GM23338 (cell line): ENCODE data around the gene PFKP. TPM values are rescaled to one million over a fixed set of nuclear protein-coding genes. Genes with fewer than 3 reads are reported as not detected.

Experiments
- ATAC-seq: fragments of 200-7000 bp; cut with Tn5 transposase; 3 replicates; pipeline ENCODE4 v1.9.1; 2020
- DNase-seq: peaks from one replicate; pipeline ENCODE4 v3.0.0-alpha.2; 2015; ENCODE audit warnings: low spot score
- H2AFZ ChIP-seq: fragments of 200-600 bp; sonication (generic); 2 replicates; pipeline ENCODE4 v1.8.0; 2016; ENCODE audit warnings: antibody characterized with exemption, mild to moderate bottlenecking, moderate library complexity
- H3F3A ChIP-seq: fragments of 200-600 bp; sonication (generic); replicated peaks from 2 replicates; pipeline ENCODE4 v1.8.0; 2017; ENCODE audit warnings: antibody characterized with exemption, mixed run types, low read depth
- H3K27ac ChIP-seq: fragments of 200-600 bp; sonication (generic); 2 replicates; pipeline ENCODE4 v1.6.1; 2016; ENCODE audit warnings: low read depth
- H3K27me3 ChIP-seq: fragments of 200-600 bp; sonication (generic); 2 replicates; pipeline ENCODE4 v1.8.0; 2016; ENCODE audit warnings: mild to moderate bottlenecking, mixed run types, moderate library complexity; ENCODE audit not compliant: insufficient read depth
- H3K36me3 ChIP-seq: fragments of 200-600 bp; sonication (generic); 2 replicates; pipeline ENCODE4 v1.8.0; 2016; ENCODE audit warnings: mild to moderate bottlenecking; ENCODE audit not compliant: insufficient read depth
- H3K4me1 ChIP-seq: fragments of 200-600 bp; sonication (generic); 2 replicates; pipeline ENCODE4 v1.8.0; 2016; ENCODE audit warnings: mild to moderate bottlenecking, moderate library complexity; ENCODE audit not compliant: insufficient read depth
- H3K4me2 ChIP-seq: fragments of 200-600 bp; sonication (generic); 2 replicates; pipeline ENCODE4 v1.7.1; 2017; ENCODE audit warnings: mixed run types
- H3K4me3 ChIP-seq: fragments of 200-600 bp; sonication (generic); 2 replicates; pipeline ENCODE4 v1.6.1; 2016; ENCODE audit warnings: mixed run types
- H3K79me2 ChIP-seq: fragments of 200-600 bp; sonication (generic); replicated peaks from 2 replicates; pipeline ENCODE4 v1.8.0; 2017; ENCODE audit warnings: mild to moderate bottlenecking; ENCODE audit not compliant: insufficient read depth
- H3K9me2 ChIP-seq: fragments of 200-600 bp; sonication (generic); 2 replicates; pipeline ENCODE4 v1.8.0; 2017; ENCODE audit not compliant: insufficient read depth
- H4K20me1 ChIP-seq: fragments of 200-600 bp; sonication (generic); replicated peaks from 2 replicates; pipeline ENCODE4 v1.8.0; 2017; ENCODE audit warnings: mild to moderate bottlenecking; ENCODE audit not compliant: insufficient read depth
- H3K27ac Mint-ChIP-seq: 2 replicates; pipeline ENCODE4 v1.8.0; 2020; ENCODE audit warnings: inconsistent platforms, mild to moderate bottlenecking, moderate library complexity, mixed read lengths
- H3K27me3 Mint-ChIP-seq: 3 replicates; pipeline ENCODE4 v1.8.0; 2022; ENCODE audit warnings: low read depth, mild to moderate bottlenecking, moderate library complexity, mixed read lengths, inconsistent platforms; ENCODE audit not compliant: insufficient read depth, poor library complexity
- H3K36me3 Mint-ChIP-seq: 3 replicates; pipeline ENCODE4 v1.8.0; 2021; ENCODE audit warnings: low read depth, mild to moderate bottlenecking, inconsistent platforms, moderate library complexity, mixed read lengths
- H3K4me1 Mint-ChIP-seq: 3 replicates; pipeline ENCODE4 v1.8.0; 2020; ENCODE audit warnings: mild to moderate bottlenecking, inconsistent platforms, mixed read lengths
- H3K4me3 Mint-ChIP-seq: 3 replicates; pipeline ENCODE4 v1.8.0; 2021; ENCODE audit warnings: moderate library complexity, mild to moderate bottlenecking, inconsistent platforms, mixed read lengths
- H3K9me3 Mint-ChIP-seq: 3 replicates; pipeline ENCODE4 v1.8.0; 2020; ENCODE audit warnings: moderate library complexity, mild to moderate bottlenecking, inconsistent platforms, mixed read lengths
- CTCF ChIP-seq, 2 experiments: fragments of 200-600 bp in 1 of 2; sonication (generic) in 1 of 2; conservative IDR thresholded peaks; 2 replicates each; pipeline versions ENCODE4 v1.5.1 to v1.6.1; 2016 to 2017; ENCODE audit warnings: antibody characterized with exemption in 2 of 2, low read depth in 2 of 2, mild to moderate bottlenecking in 2 of 2, moderate library complexity in 1 of 2
- JUNB ChIP-seq: IDR thresholded peaks from one replicate; pipeline ENCODE4 v1.6.1; 2016; ENCODE audit warnings: antibody characterized with exemption; ENCODE audit not compliant: unreplicated experiment
- STAT1 ChIP-seq: IDR thresholded peaks from one replicate; pipeline ENCODE4 v1.6.1; 2016; ENCODE audit warnings: antibody characterized with exemption; ENCODE audit not compliant: unreplicated experiment
- ZNF331 ChIP-seq: fragments of 250-450 bp; sonication (Bioruptor Pico); IDR thresholded peaks from 2 replicates; pipeline ENCODE4 v1.5.0; 2020; ENCODE audit warnings: low read depth, mild to moderate bottlenecking, moderate library complexity
- polyA plus RNA-seq: library from polyadenylated mRNA; unstranded; fragments of >200 nt; fragmentation: Nextera tagmentation; extraction: Ambion mirVana; gene quantifications from 2 replicates; pipeline ENCODE4 v1.2.1, GENCODE V29; 2016
- total RNA-seq: library from RNA; depleted of rRNA; stranded (reverse); fragments of >200 nt; shearing (Covaris generic); gene quantifications from 2 replicates; pipeline ENCODE4 v1.2.3, GENCODE V29; 2014

The PFKP gene
- total and polyA plus RNA-seq, 2 experiments from 2014 or later: 56.3 to 120 TPM

GRCh38 chr10:3068968-3069737, 1.8 kb downstream of the PFKP start:
- H3K27ac Mint-ChIP-seq: no peak overlapping the region
- TF ChIP-seq CTCF (conservative IDR thresholded peaks at IDR 0.05; ENCODE audit: low read depth in 2 of 2) (peak in 1 of 2 experiments; percentile 21; a peak in 2 of 4 replicates), JUNB (no peak)
- peaks cover 52% of the 10 kb centered on the region for H3K79me2 ChIP-seq
- H3K4me1 Mint-ChIP-seq: peaks cover 43% of the 10 kb centered on the region
- no peak overlapping the region for H3K27ac ChIP-seq
- DNase-seq: peak; percentile 63
- H3K27me3 ChIP-seq: peaks cover 23% of the 10 kb centered on the region
- peak overlapping the region; percentile 83 for H3K4me3 Mint-ChIP-seq
- H3K9me3 Mint-ChIP-seq: no peaks in the 10 kb centered on the region
- no peaks in the 10 kb centered on the region for H3K9me2 ChIP-seq
- peak overlapping the region; percentile 63 for H2AFZ ChIP-seq
- H3F3A ChIP-seq: no peaks in the 10 kb centered on the region
- peak overlapping the region; percentile 91 for H3K4me2 ChIP-seq
- H3K27me3 Mint-ChIP-seq: peaks cover 36% of the 10 kb centered on the region
- ATAC-seq: peak; percentile 12
- peaks cover 16% of the 10 kb centered on the region for H4K20me1 ChIP-seq
- H3K4me3 ChIP-seq: peak overlapping the region; percentile 94
- peaks cover 46% of the 10 kb centered on the region for H3K36me3 Mint-ChIP-seq
- peaks cover 4% of the 10 kb centered on the region; the same call in 1 of the 2 replicates for H3K36me3 ChIP-seq
- H3K4me1 ChIP-seq: peaks cover 30% of the 10 kb centered on the region

- no peak for ATAC-seq
- H3K4me3 Mint-ChIP-seq: peak overlapping the region; percentile 78
- peaks cover 46% of the 10 kb centered on the region for H3K36me3 Mint-ChIP-seq
- DNase-seq: no peak
- H3K27me3 ChIP-seq: peaks cover 22% of the 10 kb centered on the region
- peaks cover 30% of the 10 kb centered on the region for H3K4me1 ChIP-seq
- H3K4me1 Mint-ChIP-seq: peaks cover 50% of the 10 kb centered on the region
- H3K36me3 ChIP-seq: peaks cover 4% of the 10 kb centered on the region; the same call in 1 of the 2 replicates
- H3K4me3 ChIP-seq: no peak overlapping the region
- H3K27me3 Mint-ChIP-seq: peaks cover 35% of the 10 kb centered on the region
- H3F3A ChIP-seq: no peaks in the 10 kb centered on the region
- peaks cover 60% of the 10 kb centered on the region for H3K79me2 ChIP-seq
- no peak overlapping the region for H2AFZ ChIP-seq
- H3K4me2 ChIP-seq: peak overlapping the region; percentile 91; the same call in 1 of the 2 replicates
- H4K20me1 ChIP-seq: peaks cover 16% of the 10 kb centered on the region
- no peak overlapping the region for H3K27ac Mint-ChIP-seq
- no peak overlapping the region for H3K27ac ChIP-seq
- TF ChIP-seq ZNF331 (no peak), JUNB (no peak), CTCF (conservative IDR thresholded peaks at IDR 0.05; ENCODE audit: low read depth in 2 of 2) (no peak), STAT1 (no peak)
- no peaks in the 10 kb centered on the region for H3K9me3 Mint-ChIP-seq
- no peaks in the 10 kb centered on the region for H3K9me2 ChIP-seq
These were observed 2.5 kb downstream of the PFKP start for GRCh38 chr10:3069876-3070275.
